Femur (tissue), 1 donor: ENCODE measurements around the gene PRKCE.

Experiments used
- DNase-seq: peaks from one replicate; pipeline ENCODE4 v3.0.0-alpha.2; 2017

The PRKCE gene

GRCh38 chr2:45980161-45980865, 328.8 kb downstream of the PRKCE start:
- no peak for DNase-seq

DNA sequence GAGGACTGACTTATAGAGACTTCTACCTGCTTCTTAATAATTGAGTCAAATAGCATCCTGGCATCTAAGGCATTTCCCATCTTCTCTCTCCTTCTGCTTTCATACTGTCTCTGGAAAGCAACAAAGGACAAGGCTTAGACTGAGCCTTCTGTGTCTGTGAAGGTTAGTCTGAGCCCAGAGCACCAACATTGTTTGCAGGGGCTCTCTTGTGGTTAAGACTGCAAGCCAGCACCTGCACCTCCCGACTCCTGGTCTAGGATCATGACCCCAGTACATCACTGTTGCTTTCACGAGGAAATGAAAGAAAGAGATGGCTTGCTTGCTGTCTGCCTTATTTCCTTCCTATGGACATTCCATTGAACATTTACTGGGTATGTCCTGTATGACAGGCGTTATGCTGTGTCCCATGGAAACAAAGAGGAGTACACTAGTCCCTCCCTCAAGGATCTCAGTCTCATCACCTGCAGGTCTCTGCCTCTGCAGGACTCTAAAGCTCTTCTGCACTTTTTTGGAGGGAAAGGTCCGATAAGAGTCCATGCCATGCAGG, 330.0 kb downstream of the PRKCE start:
- no peak for DNase-seq

DNA sequence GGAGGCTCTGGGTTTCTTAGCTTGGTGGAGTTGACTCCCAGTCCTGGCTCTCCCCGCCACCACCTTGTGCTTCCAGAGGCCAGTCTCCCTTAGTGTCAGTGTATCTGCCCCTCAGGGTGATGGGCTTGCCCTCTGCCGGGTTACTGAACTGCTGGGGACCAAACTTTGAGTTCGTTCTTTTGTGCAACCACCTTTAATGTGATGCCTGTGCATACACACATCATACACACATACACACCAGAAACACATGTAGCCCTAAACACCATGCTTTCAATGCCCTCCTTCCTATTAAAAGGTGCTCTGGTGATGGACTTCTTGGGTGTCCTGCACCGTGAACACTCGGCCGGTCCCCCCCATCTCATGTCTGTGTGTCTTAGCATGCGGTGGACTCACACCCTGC, 330.6 kb downstream of the PRKCE start:
- DNase-seq, result no peak

DNA sequence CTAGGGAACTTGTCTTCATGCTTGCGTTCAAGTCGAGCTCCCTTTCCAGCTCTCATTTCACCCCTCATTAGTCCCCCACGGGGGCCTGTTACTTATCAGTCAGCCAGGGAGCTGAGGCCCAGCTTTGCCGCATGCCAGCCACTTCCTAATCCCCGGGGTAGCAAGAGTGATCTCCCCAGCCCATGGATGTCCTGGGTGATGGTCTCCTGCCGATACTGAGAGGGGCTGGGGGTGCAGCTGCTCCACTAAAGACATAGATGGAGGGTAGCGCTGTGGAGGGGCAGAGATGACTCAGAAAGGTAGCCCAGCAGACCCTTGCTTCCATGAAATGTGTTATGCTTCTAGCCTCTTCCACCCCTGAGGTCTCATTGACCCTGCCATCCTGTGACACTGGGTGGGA, 331.7 kb downstream of the PRKCE start:
- no peak for DNase-seq

- DNase-seq, result no peak
These were observed 332.9 kb downstream of the PRKCE start for GRCh38 chr2:45984366-45984765.

- DNase-seq, result no peak
These were observed 333.5 kb downstream of the PRKCE start for GRCh38 chr2:45984896-45985473.

GRCh38 chr2:45986509-45986908, 335.0 kb downstream of the PRKCE start:
- no peak for DNase-seq

DNA sequence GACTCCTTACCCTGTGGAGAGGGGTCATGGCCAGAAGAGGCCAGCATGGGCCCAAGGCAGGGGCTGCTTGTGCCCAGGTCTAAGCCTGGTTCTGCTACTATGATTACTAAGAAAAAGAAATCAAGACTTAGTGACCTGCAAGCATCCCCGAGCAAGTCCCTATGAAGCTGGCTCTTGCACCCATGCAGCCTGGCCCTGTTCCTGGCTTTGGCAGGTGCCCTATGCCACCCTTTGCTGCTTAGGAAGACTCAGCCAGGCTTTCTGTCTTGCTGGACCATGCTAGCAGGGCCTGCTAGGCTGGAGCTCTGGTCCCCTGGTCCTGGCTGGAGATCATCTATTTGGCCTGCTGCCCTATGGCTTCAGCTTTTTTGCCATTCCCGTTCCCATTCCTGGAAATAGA, 336.4 kb downstream of the PRKCE start:
- no peak for DNase-seq

DNA sequence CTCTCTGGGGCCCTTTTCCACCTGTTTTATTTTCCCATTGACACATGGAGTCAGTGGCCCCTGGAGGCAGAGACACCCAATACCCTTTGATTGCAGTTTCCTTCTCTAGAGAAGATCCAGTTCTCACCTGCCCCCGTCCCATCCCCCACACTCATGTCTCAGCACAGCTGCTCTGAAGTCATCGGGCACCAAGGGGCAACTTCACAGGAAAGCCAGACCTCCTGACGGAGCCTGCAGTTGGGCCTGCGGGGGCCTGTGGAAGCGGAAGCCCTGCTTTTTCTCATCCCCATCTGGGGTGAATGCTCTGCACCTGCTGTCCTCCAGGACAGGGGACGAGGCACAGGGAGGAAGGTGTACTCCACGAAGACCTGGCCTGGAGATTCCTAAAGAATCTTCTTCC, 337.4 kb downstream of the PRKCE start:
- no peak for DNase-seq

- no peak for DNase-seq
These were observed 338.7 kb downstream of the PRKCE start for GRCh38 chr2:45990131-45990530.

- peak; percentile 48 for DNase-seq
These were observed 340.7 kb downstream of the PRKCE start for GRCh38 chr2:45992021-45992740.

GRCh38 chr2:45992741-45993475, 341.4 kb downstream of the PRKCE start:
- DNase-seq, result no peak

DNA sequence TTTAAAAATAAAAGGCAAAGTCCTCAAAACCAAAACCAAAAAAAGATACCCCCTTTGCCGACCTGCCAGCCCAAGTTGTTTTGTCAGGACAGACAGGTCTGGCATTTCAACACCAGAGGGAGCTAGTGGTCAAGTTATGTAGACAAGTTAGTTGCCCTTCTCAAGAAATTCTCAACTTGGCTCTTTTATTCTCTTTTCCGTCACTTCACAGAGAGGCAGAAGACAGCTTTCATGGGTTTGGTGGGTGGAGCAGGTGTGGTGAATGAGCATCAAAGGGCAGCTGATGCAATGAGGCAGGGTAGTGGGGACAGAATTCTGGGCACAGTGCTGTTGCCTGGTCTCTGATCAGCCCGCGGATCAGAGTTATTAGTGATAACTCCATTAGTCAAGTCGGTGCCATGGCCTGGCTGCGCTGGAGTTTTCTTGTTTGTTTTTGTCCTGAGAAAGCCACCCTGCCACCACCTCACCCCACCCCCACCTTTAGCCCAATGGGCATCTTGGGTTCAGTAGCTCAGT, 342.1 kb downstream of the PRKCE start:
- peak; percentile 55 for DNase-seq

DNA sequence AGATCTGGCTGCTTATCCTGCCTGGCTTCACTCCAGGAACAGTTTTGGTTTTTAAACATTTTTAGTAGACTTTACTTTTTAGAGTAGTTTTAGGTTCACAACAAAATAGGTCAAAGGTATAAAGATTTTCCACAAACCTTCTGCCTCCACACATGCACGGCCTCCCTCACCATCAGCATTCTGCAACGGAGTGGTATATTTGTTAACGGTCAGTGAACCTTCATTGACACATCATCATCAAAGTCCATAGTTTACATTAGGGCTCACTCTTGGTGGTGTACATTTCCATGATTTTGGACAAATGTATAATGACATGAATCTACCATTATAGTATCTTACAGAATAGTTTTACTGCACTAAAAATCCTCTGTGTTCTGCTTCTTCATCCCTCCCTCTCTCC, 342.6 kb downstream of the PRKCE start:
- DNase-seq, result no peak

- DNase-seq, result no peak
These were observed 349.2 kb downstream of the PRKCE start for GRCh38 chr2:46000660-46001059.

GRCh38 chr2:46001290-46001689, 349.8 kb downstream of the PRKCE start:
- DNase-seq, result no peak

GRCh38 chr2:46001741-46002506, 350.4 kb downstream of the PRKCE start:
- DNase-seq, result no peak

DNA sequence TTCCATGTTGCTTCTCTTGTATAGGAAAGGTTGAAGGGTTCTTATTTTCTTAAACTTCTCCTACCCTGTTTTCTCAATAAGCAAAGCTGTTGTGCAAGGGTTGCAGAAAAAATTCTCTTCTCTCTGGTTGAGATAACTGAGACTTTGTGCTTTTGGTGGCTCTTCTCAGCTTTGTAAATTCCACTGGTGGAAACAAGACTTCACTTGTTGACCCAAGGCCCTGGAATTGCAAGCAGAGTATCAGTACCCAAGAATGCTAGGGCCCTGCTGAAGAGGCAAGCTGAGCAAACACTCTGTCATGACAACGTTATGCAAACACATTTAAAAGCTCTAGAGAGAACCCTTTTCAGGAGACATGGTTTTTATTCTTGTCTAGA, 351.0 kb downstream of the PRKCE start:
- DNase-seq, result no peak

GRCh38 chr2:46002947-46003346, 351.5 kb downstream of the PRKCE start:
- DNase-seq, result no peak

- no peak for DNase-seq
These were observed 352.5 kb downstream of the PRKCE start for GRCh38 chr2:46003903-46004473.

DNA sequence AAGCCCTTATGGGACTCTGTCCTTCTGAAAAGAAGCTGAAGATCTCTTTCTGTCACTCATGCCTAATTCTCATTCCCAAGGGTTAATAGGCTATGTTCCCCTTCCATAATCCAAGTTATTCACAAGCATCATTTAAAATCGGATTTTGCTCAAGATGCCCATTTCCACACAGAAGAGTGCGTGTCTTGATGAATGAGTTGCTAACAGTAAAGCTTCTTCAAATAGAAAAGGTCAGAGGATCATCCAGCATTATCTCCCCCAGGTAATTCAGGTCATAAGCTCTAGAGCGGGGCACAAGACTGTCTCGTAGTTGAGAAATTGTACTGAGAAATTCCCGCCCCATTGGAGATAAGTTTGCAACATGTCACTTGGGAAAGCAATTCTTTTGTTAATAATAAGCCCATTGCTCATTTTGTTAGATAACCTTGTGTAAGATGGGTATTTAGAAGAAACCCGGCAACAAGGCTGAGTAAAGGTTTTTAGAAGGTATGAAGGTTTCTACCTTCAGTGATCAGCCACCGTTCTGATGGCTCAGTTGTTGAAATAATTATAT, 355.1 kb downstream of the PRKCE start:
- no peak for DNase-seq

- DNase-seq, result no peak
These were observed 355.9 kb downstream of the PRKCE start for GRCh38 chr2:46007412-46007811.
